SU-DHL-6 (cell line): ENCODE data around the gene EML1.

ENCODE experiments used
- H2AFZ ChIP-seq: fragments of 200-600 bp; sonication (generic); 2 replicates; pipeline ENCODE4 v1.6.1; 2014; ENCODE audit warnings: low read depth, mild to moderate bottlenecking, moderate library complexity, mixed read lengths, antibody characterized with exemption, low read length; ENCODE audit not compliant: severe bottlenecking
- H3F3A ChIP-seq: fragments of 200-600 bp; shearing (Covaris generic); 2 replicates; pipeline ENCODE4 v1.6.0; 2016; ENCODE audit warnings: antibody characterized with exemption, mild to moderate bottlenecking; ENCODE audit not compliant: insufficient read depth
- H3K27ac ChIP-seq: fragments of 200-600 bp; sonication (generic); 2 replicates; pipeline ENCODE4 v1.5.1; 2016; ENCODE audit warnings: low read depth, mild to moderate bottlenecking, low read length, moderate library complexity, mixed read lengths
- H3K27me3 ChIP-seq: fragments of 200-600 bp; sonication (generic), shearing (Covaris generic); 2 replicates; pipeline ENCODE4 v1.6.0; 2014; ENCODE audit warnings: mild to moderate bottlenecking, low read length
- H3K36me3 ChIP-seq: fragments of 200-600 bp; sonication (generic); 2 replicates; pipeline ENCODE4 v1.6.1; 2014; ENCODE audit warnings: mild to moderate bottlenecking, low read length, mixed read lengths
- H3K4me2 ChIP-seq: fragments of 300-600, 200-600 bp; shearing (Covaris generic), sonication (generic); 2 replicates; pipeline ENCODE4 v1.6.0; 2014; ENCODE audit warnings: low read length, low read depth, mild to moderate bottlenecking; ENCODE audit not compliant: poor library complexity, severe bottlenecking
- H3K4me3 ChIP-seq: fragments of 200-600 bp; sonication (generic); 2 replicates; pipeline ENCODE4 v1.5.1; 2014; ENCODE audit warnings: antibody characterized with exemption, low read length, mild to moderate bottlenecking, mixed read lengths; ENCODE audit not compliant: insufficient read depth, poor library complexity, severe bottlenecking
- H3K79me2 ChIP-seq: fragments of 200-600 bp; sonication (generic); 2 replicates; pipeline ENCODE4 v1.6.1; 2014; ENCODE audit warnings: mild to moderate bottlenecking, low read length, moderate library complexity; ENCODE audit not compliant: insufficient read depth
- H3K9ac ChIP-seq: fragments of 200-600 bp; sonication (generic); 2 replicates; pipeline ENCODE4 v1.7.0; 2014; ENCODE audit warnings: mild to moderate bottlenecking, low read length
- H3K9me2 ChIP-seq: fragments of 200-600 bp; sonication (generic); replicated peaks from 2 replicates; pipeline ENCODE4 v1.6.1; 2014; ENCODE audit warnings: low read length; ENCODE audit not compliant: insufficient read depth
- H3K9me3 ChIP-seq: fragments of 200-600 bp; sonication (generic); 2 replicates; pipeline ENCODE4 v1.6.1; 2014; ENCODE audit warnings: low read length, mixed read lengths; ENCODE audit not compliant: insufficient read depth
- H4K20me1 ChIP-seq: fragments of 200-600 bp; sonication (generic); 2 replicates; pipeline ENCODE4 v1.6.1; 2014; ENCODE audit warnings: low read depth, mild to moderate bottlenecking, antibody characterized with exemption, low read length, moderate library complexity, mixed read lengths
- EZH2phosphoT487 ChIP-seq: fragments of 200-600 bp; sonication (generic), shearing (Covaris generic); conservative IDR thresholded peaks from 2 replicates; pipeline ENCODE4 v1.6.1; 2018; ENCODE audit warnings: mild to moderate bottlenecking, antibody characterized with exemption, low read length, moderate library complexity, mixed read lengths
- TF ChIP-seq, protein P1 (sequence below): fragments of 200-600 bp; sonication (generic); IDR thresholded peaks from one replicate; pipeline ENCODE4 v1.5.1; 2017; ENCODE audit warnings: antibody characterized with exemption, mild to moderate bottlenecking, low read length, moderate library complexity; ENCODE audit not compliant: insufficient read depth, poor library complexity, severe bottlenecking

Gene EML1

DNA sequence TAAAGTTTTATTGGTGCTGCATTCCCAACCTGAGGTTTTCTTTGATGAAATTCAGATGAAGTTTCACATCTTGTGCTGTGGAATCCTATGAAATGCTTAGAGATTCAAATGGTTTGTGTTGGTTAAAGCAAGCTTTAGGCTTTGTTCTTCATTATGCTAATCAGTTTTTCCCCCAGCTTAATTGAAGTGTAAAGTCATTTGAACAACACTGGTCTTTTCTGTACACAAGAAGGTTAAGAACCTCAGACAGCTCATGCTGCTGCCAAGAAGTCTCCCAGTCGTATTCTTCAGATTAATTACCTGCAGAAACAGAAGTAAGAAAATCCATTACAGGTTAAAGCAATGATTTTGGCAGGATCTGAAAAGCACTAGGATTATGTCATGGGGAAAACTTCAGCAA is 48.9 kb downstream of the EML1 start:
- H3K27ac ChIP-seq: no peak overlapping the region
- no peaks in the 10 kb centered on the region for H4K20me1 ChIP-seq
- no peaks in the 10 kb centered on the region for H3K36me3 ChIP-seq
- no peak overlapping the region for H2AFZ ChIP-seq
- H3K9ac ChIP-seq: no peak overlapping the region
- no peaks in the 10 kb centered on the region for H3K9me3 ChIP-seq
- TF ChIP-seq, protein P1, sequence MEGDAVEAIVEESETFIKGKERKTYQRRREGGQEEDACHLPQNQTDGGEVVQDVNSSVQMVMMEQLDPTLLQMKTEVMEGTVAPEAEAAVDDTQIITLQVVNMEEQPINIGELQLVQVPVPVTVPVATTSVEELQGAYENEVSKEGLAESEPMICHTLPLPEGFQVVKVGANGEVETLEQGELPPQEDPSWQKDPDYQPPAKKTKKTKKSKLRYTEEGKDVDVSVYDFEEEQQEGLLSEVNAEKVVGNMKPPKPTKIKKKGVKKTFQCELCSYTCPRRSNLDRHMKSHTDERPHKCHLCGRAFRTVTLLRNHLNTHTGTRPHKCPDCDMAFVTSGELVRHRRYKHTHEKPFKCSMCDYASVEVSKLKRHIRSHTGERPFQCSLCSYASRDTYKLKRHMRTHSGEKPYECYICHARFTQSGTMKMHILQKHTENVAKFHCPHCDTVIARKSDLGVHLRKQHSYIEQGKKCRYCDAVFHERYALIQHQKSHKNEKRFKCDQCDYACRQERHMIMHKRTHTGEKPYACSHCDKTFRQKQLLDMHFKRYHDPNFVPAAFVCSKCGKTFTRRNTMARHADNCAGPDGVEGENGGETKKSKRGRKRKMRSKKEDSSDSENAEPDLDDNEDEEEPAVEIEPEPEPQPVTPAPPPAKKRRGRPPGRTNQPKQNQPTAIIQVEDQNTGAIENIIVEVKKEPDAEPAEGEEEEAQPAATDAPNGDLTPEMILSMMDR: no peak
- no peak for TF ChIP-seq EZH2phosphoT487
- H3K79me2 ChIP-seq: no peaks in the 10 kb centered on the region
- H3K4me2 ChIP-seq: no peak overlapping the region
- no peak overlapping the region for H3K4me3 ChIP-seq
- H3F3A ChIP-seq: no peaks in the 10 kb centered on the region
- no peaks in the 10 kb centered on the region for H3K27me3 ChIP-seq
- H3K9me2 ChIP-seq: no peaks in the 10 kb centered on the region

DNA sequence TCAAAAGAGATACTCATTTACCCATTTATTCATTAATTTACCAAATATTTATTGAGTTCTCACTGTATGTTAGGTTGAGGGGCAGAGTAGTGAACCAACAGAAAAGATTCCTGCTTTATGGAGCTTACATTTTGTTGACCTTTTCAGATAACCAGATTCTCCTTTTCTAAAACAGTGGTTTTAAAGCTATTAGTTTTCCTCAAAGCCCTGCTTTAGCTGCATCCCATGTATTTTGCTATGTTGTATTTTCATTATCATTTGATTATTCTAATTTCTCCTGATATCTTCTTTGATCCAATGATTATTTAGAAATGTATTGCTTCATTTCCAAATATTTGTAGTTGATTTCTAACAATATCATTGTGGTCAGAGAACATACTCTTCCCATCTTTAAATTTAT is 53.6 kb downstream of the EML1 start:
- TF ChIP-seq, protein P1: no peak
- no peak for TF ChIP-seq EZH2phosphoT487
- Histone ChIP-seq H3K27me3 (no peaks in the 10 kb centered on the region), H2AFZ (no peak overlapping the region), H3K79me2 (no peaks in the 10 kb centered on the region), H3K27ac (no peak overlapping the region), H4K20me1 (no peaks in the 10 kb centered on the region), H3K9me3 (no peaks in the 10 kb centered on the region), H3K9ac (no peak overlapping the region), H3K4me2 (no peak overlapping the region), H3K36me3 (no peaks in the 10 kb centered on the region), H3K4me3 (no peak overlapping the region), H3F3A (no peaks in the 10 kb centered on the region), H3K9me2 (no peaks in the 10 kb centered on the region)

DNA sequence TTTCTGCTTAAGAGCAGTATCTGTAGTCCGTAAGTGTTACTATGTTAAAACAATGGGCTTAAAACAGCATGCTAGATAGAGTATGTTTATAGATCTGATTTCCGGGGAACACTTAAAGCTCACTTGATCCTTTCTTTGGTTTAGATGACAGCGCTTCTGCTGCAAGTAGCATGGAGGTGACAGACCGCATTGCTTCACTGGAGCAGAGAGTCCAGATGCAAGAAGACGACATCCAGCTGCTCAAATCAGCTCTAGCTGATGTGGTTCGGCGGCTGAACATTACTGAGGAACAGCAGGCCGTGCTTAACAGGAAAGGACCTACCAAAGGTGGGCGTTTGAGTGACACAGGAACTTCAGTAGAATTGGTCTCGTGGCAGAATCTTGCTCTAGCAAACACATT is 57.5 kb downstream of the EML1 start:
- H3K9me3 ChIP-seq: no peaks in the 10 kb centered on the region
- H3K79me2 ChIP-seq: no peaks in the 10 kb centered on the region
- no peaks in the 10 kb centered on the region for H3F3A ChIP-seq
- H2AFZ ChIP-seq: no peak overlapping the region
- no peaks in the 10 kb centered on the region for H3K27me3 ChIP-seq
- H3K4me3 ChIP-seq: no peak overlapping the region
- no peaks in the 10 kb centered on the region for H3K9me2 ChIP-seq
- H4K20me1 ChIP-seq: no peaks in the 10 kb centered on the region
- H3K36me3 ChIP-seq: no peaks in the 10 kb centered on the region
- H3K27ac ChIP-seq: no peak overlapping the region
- no peak overlapping the region for H3K4me2 ChIP-seq
- TF ChIP-seq, protein P1: no peak
- TF ChIP-seq EZH2phosphoT487: no peak
- no peak overlapping the region for H3K9ac ChIP-seq
